GM19395 (cell line): ENCODE measurements around the gene SHISA4.
"Not testable (repeated sequence)": the region's sequence is repeated elsewhere in the genome, so short reads cannot be mapped to it uniquely, and the experiment has no call there.

ENCODE experiments used
- ATAC-seq: cut with Tn5 transposase; IDR thresholded peaks from one replicate; pipeline ENCODE4 v1.9.1; 2021; ENCODE audit warnings: mild to moderate bottlenecking, moderate library complexity; ENCODE audit not compliant: unreplicated experiment

The SHISA4 gene

GRCh38 chr1:201896951-201897391 lies 8.3 kb downstream of the SHISA4 start:
- no peak for ATAC-seq

GRCh38 chr1:201898240-201898894 lies 9.7 kb downstream of the SHISA4 start:
- no peak for ATAC-seq

DNA sequence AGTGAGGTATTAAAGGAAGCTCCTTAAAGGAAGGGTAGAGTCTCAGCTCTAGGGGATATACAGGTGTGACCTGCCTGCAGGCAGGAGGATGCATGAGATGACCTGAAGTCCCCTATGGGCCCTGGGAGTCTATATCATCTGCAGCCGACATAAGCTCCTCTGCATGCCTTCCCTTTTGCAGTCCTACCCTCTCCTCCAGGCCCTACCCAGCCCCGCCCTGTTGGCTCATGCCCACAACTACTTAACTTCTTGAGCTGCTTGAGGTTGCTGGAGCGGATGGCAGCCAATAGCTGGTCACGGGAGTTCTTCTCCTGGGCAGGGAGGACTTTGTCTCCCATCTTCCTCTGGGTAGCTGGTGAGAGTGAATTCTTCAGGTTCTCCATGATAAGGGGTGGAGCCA lies 10.3 kb downstream of the SHISA4 start:
- no peak for ATAC-seq

GRCh38 chr1:201899683-201900429 lies 11.2 kb downstream of the SHISA4 start:
- no peak for ATAC-seq

DNA sequence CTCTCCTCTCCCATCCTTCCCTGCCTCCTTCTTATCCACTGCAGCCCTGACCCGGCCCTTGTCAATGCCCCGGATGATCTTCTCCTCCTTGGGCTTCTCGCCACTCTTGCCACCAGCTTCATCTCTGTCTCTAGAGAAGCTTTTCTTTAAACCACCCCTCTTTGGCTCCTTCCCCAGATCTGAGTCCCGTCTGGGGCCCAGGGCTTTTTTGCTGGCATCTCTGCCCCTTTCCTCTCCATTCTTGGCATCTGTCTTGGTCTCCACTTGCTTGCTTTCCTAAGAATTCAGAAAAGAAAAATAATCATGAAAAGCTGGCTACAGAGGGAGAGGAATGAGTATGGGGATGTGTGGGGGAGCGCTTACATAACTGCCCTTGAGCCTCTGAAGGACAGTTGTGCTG lies 11.8 kb downstream of the SHISA4 start:
- no peak for ATAC-seq

DNA sequence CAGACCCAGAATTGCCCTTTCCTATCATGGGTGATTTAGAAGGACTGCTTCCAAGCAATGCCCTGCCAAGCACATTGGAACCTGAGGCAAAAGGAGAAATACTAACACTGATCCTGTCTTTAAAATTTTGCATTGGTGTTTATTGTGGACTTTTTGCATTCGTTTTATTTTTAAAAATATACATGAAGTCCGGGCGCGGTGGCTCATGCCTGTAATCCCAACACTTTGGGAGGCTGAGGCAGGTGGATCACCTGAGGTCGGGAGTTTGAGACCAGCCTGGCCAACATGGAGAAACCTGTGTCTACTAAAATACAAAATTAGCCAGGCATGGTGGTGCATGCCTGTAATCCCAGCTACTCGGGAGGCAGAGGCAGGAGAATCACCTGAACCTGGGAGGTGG lies 12.3 kb downstream of the SHISA4 start:
- ATAC-seq, result not testable (repeated sequence)

DNA sequence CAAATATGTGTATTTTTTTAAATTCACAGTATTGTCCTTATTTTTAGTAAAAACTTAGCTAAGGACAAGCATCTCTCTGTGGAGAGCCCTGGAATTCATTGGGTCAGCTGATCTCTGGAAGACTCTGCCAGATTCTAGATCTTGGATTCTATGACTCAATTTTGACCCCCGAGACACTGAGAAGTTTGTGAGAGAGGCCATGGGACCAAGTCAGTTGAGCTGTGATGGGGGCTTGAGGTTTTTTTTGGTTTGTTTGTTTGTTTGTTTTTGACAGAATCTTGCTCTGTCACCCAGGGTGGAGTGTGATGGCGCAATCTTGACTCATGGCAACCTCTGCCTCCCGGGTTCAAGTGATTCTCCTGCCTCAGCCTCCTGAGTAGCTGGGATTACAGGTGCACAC lies 13.5 kb downstream of the SHISA4 start:
- no peak for ATAC-seq

- ATAC-seq, result no peak
Measured at GRCh38 chr1:201903135-201903534, 14.4 kb downstream of the SHISA4 start.

DNA sequence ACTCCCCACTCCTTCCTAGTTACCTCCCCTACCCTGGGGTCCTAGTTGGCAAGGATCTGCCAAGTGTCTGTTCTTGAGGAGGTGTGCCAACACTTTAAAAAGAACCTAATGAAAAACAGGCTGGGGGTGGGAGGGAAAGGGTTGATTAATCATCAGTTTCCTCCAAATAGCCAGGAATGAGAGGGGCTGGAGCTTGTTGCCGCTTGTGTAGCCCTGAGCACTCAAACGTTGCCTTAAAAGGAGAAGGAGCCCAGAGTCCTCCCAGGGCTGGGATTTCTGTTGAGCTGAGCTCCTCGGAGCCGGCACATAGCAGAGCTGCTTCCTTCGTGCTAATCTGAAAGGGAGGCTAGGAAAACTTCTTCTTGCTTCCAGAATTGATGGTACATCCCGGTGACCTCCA lies 15.9 kb downstream of the SHISA4 start:
- no peak for ATAC-seq

DNA sequence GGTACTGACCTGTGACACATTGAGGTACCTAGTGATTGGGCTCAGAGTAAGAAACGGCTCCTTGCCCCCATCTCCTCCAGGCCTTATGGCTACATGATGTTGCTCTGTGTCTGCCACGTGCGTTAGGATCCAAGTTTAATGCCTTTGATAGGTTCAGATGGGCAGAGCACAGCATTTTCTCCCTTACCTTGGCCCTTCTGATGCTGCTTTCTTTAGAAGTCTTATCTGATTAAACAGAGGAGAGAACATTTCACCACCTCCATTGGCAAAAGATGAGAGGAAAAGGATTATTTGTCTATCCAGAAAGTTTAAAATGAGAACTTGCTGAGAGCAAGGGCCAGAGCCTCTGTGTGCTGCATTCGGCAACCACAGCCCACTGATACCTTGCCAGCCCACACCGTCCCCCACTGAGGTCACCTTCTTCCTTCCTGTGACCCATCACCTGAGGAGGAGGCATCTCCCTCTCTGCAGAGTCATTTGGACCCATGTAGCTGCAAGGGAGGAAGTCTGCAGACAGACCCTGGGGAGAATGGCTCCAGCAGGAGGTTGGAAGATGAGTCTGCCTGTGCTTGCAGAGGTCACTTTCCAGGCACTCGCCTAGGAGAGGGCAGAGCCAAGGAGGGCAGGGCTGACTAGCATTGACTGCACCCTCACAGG lies 16.7 kb downstream of the SHISA4 start:
- no peak for ATAC-seq

DNA sequence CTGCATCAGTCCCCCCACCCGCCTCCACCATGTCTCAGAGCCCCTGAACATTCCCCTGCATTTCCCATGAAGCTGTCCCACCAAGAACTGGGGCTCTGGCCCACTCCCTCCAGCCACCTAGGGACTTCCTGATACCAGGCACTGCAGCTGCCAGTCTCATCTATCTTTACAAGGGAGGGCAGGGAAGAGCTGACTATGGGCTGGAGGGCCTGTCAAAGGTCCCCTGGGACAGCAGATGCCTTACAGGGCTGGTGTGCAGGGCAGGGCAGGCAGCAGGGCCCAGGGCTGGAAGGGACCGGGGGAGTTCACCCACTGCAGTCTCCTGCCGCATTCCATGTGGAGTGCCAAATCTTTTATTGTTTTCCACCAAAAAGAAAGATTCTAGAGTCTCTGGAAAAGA lies 17.6 kb downstream of the SHISA4 start:
- no peak for ATAC-seq

DNA sequence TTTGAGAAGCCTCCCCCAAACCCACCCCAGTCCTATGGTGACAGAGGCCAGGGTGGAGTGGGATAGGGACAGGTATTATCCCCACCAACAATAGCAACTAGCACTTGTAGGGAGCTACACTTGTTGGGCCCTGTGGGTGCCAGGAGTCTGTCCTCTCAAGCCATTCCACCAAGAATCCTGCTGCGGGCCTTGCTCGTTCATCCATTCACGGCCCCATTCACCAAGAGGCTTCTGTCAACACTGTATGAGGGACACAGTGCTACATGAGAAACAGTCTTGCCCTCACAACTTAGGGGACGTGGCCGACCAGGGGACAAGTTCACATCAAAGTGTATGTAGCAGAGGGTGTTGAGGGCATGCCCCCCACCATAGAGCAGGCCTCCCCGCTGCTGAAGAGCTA lies 18.9 kb downstream of the SHISA4 start:
- no peak for ATAC-seq

- ATAC-seq, result no peak
Measured at GRCh38 chr1:201911826-201912571, 23.3 kb downstream of the SHISA4 start.

DNA sequence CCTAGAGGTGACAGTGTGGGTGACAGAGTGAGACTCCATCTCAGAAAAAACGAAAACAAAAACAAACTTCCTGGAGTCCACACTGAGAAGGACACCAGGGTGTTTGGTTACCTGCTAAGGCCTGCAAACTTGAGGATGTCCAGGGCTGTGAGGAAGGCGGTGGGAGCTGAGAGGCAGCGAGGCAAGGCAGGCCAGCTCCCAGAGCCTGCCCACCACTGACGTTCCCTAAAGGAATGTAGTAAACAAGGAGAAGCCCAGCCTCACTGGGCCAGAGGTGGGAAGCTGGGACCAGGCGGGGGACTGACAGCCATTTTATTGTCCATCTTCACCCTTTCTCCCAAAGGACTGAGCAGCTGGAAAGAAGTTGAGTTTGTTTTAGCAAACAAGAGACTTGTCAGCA lies 24.1 kb downstream of the SHISA4 start:
- ATAC-seq, result no peak

DNA sequence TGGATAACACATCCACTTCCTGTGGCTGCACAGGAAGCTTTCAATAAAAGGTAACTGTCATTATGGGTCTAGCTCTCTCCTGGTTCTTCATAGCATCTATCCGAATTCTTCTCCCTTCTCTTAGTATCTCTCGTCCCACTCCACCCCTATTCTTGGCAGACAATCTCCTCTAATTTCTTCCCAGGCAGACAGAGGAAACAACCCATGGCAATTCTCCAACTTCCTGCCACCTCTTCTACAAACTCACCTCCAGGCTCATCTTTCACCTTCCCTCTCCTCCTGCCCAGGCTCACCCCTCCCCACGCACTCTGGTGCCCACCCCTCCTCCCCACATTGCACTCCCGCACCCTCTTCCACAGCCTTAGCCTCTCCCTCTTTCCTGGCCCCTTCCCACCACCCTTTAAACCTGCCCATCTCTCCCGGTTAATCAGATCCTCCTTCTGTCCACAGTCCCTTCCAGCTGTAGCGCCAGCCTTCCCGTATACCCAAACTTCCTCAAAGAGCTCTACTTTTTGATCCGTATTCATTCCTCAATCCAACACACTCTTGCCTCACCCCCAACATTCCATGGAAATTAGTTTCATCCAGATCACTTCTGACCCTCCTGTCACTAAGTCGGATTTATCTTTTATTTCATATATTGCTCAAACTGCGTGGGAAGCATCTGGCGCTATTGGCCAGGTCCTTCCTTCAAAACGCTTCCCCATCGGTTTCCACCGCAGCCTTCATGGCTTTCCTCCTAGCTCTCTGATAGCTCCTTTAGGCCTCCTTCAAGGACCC lies 25.9 kb downstream of the SHISA4 start:
- ATAC-seq, result no peak

DNA sequence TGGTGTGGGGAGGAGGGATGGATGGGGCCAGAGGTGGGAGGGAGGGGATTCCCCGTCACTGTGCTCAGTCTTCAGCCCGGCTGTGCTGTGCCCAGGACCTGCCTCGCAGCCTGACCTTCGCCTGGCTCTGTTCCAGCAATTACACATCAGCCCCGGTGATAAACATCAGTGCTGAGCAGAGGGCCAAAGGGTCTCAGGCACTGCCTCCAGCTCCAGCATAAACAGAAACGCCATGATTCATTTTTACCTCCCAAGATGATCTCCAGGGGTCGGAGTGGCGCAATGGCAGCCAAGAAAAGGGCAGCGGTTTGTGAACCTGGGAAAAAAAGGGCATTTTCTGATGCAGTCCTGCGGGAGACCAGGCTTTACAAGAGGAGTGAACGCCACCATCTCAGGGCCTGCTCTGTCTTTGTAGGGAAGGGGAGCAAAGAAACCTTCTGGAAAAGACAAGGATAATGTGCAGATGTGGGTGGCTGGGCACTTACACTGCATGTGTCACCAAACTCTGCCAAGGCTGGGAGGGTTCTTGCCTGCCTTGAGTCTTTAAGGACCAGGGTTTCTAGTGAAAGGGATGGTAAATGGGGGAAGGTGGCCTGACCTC lies 28.1 kb downstream of the SHISA4 start:
- no peak for ATAC-seq

GRCh38 chr1:201917362-201918033 lies 28.8 kb downstream of the SHISA4 start:
- ATAC-seq, result no peak

- ATAC-seq, result no peak
Measured at GRCh38 chr1:201918343-201918742, 29.6 kb downstream of the SHISA4 start.

GRCh38 chr1:201921952-201922558 lies 33.4 kb downstream of the SHISA4 start:
- ATAC-seq, result no peak

GRCh38 chr1:201925301-201925567 lies 36.5 kb downstream of the SHISA4 start:
- ATAC-seq, result no peak
